HG03045 (cell line): ENCODE measurements around the gene RARB.

Experiments used
- ATAC-seq: cut with Tn5 transposase; IDR thresholded peaks from one replicate; pipeline ENCODE4 v1.9.1; 2021; ENCODE audit warnings: mild to moderate bottlenecking, moderate library complexity; ENCODE audit not compliant: unreplicated experiment

RARB gene

GRCh38 chr3:25540273-25540672 lies 112.2 kb downstream of the RARB start:
- ATAC-seq = no peak

GRCh38 chr3:25542492-25543039 lies 114.5 kb downstream of the RARB start:
- no peak for ATAC-seq

- ATAC-seq = no peak
These were observed 119.0 kb downstream of the RARB start for GRCh38 chr3:25547103-25547502.

DNA sequence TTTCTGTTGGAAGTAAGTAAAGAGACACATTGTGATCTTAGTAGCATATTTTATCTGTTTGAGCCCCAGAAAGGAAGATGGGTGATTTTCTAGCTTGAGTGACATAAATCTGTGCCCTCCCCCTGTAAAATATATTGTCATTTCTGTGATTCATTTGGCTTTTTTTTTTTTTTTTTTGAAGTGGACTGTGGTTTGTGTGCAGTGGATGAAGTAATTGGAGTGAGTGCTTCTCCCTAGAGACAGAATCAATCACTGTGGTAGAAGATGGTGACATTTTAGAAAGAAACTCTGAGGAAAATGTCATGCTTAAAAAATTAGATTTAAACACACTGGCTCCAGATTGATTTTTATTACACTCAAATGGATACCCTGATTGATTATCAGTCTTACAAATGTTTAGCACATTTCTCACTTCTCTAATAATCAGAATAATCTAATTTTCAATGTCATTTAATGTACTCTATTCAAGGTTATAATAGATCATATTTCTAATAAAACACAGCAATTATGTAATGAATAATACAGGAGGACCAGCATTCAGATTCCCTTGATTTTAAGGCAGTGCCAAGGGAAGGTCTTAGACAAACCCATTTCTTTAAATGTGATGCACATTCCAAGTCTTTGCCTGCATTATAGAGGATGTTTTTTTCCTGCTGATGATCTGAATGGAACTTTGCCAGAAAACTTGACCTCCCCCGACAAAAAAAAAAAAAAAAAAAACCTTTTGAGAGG lies 120.0 kb downstream of the RARB start:
- no peak for ATAC-seq

GRCh38 chr3:25548836-25549235 lies 120.8 kb downstream of the RARB start:
- no peak for ATAC-seq

DNA sequence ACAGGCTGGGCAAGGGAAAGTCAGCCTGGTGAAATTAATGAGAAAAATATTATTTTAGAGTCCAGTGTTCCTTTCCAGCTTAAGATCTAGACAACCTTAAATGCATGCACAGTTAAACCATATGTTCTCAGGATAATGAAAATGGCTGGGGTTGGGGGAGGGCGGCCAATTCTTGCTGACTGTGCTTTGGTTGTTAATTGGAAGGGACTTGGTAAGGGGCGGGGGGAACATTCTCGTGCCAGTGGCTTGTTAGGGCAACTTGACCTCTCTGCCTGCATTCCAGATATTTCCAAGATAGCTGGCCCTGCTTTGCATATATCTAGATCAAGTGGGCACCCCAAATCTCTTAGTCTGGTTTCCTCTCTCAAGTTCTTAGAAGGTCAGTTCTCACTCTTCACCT lies 124.2 kb downstream of the RARB start:
- ATAC-seq = no peak

DNA sequence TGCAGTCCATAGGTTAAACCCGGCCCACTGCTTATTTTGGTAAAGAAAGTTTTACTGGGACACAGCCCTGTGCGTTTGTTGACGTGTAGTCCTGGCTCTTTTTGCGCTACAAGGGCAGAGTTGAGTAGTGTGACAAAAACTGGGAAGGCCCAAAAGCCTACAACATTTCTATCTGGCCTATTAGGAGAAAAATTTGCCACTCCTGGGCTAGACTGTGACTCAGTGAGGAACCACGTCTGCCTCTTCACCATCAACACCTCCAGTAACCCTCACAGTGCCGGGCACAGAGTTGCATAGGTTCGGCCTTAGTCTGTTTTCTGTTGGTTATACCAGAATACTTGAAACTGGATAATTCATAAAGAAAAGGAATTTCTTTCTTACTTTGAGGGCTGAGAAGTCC lies 126.3 kb downstream of the RARB start:
- ATAC-seq = no peak

- no peak for ATAC-seq
These were observed 127.8 kb downstream of the RARB start for GRCh38 chr3:25555695-25556437.

DNA sequence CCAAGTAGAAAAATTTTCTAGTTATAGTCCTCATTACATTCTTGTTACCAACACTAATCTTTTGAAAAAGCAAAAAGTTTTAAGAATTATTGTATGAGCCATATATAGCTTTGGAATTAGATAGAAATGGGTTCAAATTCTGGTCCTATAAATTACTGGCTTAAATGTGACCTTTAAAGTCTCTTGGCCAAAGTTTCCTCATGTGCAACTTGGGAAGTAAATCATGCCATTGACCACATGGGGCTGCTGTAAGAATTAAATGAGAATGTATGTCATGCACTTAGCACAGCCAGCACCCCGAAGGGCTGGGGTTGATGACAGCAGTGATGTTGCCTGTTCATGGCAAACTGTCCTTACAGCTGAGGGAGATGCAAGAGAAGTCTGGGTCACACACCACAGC lies 128.4 kb downstream of the RARB start:
- ATAC-seq = no peak

DNA sequence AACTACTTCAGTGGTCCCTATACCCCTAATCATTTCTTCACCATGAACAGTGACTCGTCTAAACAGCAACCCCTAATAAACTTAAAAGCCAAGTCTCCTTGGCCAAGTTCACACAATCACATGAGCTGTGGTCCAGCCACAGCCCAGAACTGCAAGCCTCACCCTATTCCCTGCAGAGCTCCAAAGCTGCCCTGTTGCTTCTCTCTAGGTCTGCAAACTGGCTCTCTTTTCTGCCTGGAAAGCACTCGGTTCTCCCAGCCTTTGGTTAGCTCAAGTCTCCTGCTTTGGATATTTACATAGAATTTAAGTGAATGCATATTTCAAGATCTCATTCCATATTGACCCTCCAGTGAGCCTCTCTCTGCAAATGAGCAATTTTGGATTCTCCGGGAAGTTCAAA lies 129.6 kb downstream of the RARB start:
- ATAC-seq = no peak

DNA sequence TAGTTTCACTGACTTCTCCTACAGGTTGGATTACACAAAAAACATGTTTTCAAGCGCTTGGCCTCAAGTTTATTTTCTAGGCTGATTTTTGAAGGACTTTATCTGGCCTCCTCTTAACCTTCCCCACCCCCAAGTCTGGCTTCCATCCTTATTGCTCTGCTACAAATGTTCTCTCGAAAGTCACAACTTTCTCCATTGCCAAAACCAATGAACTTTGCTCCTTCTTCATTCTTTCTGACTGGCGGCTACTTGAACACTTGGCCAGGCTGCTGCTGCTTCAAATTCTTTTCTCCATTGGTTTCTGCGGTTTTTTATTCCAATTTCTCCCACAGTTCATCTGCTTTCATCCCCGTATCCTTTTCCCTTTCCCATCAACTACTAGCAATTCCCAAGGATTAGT lies 130.1 kb downstream of the RARB start:
- ATAC-seq = no peak

- no peak for ATAC-seq
These were observed 130.7 kb downstream of the RARB start for GRCh38 chr3:25558796-25559195.

DNA sequence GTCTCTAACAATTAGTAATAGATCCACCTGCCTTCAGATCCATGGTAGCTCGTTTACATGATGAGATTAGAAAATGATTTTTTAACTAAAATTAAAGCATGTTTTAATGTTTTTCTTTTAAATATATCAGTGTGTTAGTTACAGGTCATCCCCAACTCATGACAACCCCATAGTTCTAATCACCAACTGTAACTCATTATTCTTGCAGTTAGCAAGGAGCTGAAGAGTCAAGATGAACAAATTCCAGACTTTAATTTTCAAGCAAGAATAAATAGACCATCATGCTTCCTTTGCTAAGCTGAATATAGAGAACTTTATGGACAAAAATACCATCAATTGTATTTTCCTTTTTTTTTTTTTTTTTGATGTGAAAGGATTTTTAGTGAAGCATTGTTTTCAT lies 135.5 kb downstream of the RARB start:
- no peak for ATAC-seq

- no peak for ATAC-seq
These were observed 136.0 kb downstream of the RARB start for GRCh38 chr3:25564075-25564474.

GRCh38 chr3:25565807-25566206 lies 137.7 kb downstream of the RARB start:
- no peak for ATAC-seq

- no peak for ATAC-seq
These were observed 138.4 kb downstream of the RARB start for GRCh38 chr3:25566358-25566920.

GRCh38 chr3:25567388-25567787 lies 139.3 kb downstream of the RARB start:
- no peak for ATAC-seq

DNA sequence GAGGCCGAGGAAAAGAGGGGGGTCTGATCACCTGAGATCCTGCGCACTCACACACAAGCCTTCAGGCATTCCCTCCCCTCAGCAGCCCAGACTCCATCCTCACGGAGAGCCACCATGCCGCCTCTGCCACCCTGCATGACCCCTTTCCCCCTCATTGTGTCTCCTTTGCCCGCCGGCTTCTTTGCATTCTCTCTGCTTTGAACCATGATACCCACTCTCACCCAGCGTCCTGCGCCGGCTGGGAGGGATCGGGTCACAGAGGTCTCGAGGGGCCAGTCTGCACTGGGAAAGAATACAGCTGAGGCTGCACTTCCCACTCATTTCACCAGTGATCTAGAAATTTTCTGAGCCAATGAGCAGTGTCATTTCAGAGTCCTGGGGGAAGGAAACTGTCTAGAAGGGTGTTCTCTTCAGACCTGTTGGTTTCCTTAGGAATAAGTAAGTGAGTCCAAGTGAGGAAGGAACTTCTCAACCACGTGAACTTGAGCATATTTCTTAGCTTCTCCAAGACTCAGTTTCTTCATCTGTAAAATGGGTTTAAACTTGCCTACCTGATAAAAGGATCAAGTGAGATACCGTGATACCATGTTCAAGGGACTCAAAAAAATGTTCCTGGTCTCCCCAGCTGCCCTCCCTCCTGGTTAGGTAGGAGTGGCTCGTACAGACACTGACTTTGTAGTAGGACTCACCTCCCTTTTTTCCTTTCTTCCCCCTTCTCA lies 139.9 kb downstream of the RARB start:
- ATAC-seq = no peak

DNA sequence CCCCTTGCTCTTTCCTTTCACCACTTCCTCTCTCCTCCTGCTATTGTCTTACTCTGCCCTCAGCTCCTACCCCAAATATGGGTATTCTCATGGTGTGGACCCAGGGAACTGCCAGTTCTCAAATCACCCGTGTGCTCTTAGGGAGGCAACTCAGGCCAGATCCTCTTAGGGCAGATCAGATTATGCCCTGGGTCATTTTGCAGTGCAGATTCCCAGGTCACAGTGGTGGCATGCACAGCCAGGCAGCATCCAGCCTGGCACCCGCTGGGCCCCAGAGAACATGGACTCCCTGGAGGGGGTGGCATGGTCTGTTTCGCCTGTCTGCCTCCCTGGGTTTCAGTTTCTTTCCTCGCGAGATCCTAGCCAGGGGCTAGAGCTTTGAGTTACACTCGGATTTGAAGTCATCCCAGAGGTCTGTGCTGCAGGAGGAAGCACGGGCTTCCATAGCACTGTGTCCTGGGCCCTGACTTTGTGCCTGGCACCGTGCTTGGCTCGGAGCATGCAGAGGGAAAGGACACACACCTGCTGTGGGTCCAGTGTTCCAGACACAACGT lies 140.5 kb downstream of the RARB start:
- no peak for ATAC-seq

GRCh38 chr3:25571285-25571684 lies 143.2 kb downstream of the RARB start:
- no peak for ATAC-seq

- ATAC-seq = no peak
These were observed 144.3 kb downstream of the RARB start for GRCh38 chr3:25572336-25572735.
